Mucosa of descending colon (tissue), 3 donors: ENCODE results near the gene TREH. TPM values are rescaled to one million over a fixed set of nuclear protein-coding genes. Genes with fewer than 3 reads are reported as not detected.
"Not testable (repeated sequence)": the region's sequence is repeated elsewhere in the genome, so short reads cannot be mapped to it uniquely, and the experiment has no call there.

ENCODE experiments used
- ATAC-seq: fragments of 200-7000 bp; cut with Tn5 transposase; one replicate; pipeline ENCODE4 v1.9.1; 2020; ENCODE audit warnings: mild to moderate bottlenecking, moderate library complexity
- DNase-seq, 3 donors: peaks; one replicate each; pipeline ENCODE4 v3.0.0-alpha.2; 2020
- H3K36me3 ChIP-seq: fragments of 200-600 bp; one replicate; pipeline ENCODE4 v1.8.0; 2021; ENCODE audit warnings: low read depth, mild to moderate bottlenecking
- H3K4me1 ChIP-seq: fragments of 200-600 bp; one replicate; pipeline ENCODE4 v1.8.0; 2021; ENCODE audit warnings: low read depth, mild to moderate bottlenecking
- H3K4me3 ChIP-seq: fragments of 200-600 bp; one replicate; pipeline ENCODE4 v1.8.0; 2021; ENCODE audit warnings: mild to moderate bottlenecking
- H3K9me3 ChIP-seq: fragments of 200-600 bp; one replicate; pipeline ENCODE4 v1.8.0; 2021; ENCODE audit warnings: mild to moderate bottlenecking
- CTCF ChIP-seq: fragments of 200-600 bp; IDR thresholded peaks from one replicate; pipeline ENCODE4 v1.8.0; 2022; ENCODE audit warnings: antibody characterized with exemption, mild to moderate bottlenecking
- intact Hi-C, 2 donors: fragments of 100-400 bp; cut with DNase I in 1 of 2; cut with micrococcal nuclease in 1 of 2; formaldehyde crosslinking; loops; one replicate each; pipeline versions ENCODE4 v1.11.0 to v1.11.1; 2022; cut with DNase I, micrococcal nuclease
- total RNA-seq, 3 donors: library from RNA; stranded (reverse); fragmentation: NEBNext Ultra II Directional in 2 of 3; extraction: Animal tissue kit (Norgen Biotek cat#: 25700) in 2 of 3; gene quantifications; one replicate each; pipeline versions ENCODE4 v1.2.1 to v1.2.4, GENCODE V29; 2021 to 2023
- donor health status: DM: no; HTN: no; CAD: no; lungs with moderate emphysema.
- donor health status: DM: no; HTN: no; CAD: no.
- donor health status: DM: no; HTN: yes; CAD: no.

Gene TREH
- total RNA-seq, 3 donors from 2014 or later = 1.1 to 3.9 (median 2.2) TPM

GRCh38 chr11:118682372-118682771 lies 2.9 kb upstream of the TREH start:
- intact Hi-C loops = no loop called here
- Histone ChIP-seq H3K4me1 (peaks cover 7% of the 10 kb centered on the region), H3K9me3 (no peaks in the 10 kb centered on the region), H3K36me3 (no peaks in the 10 kb centered on the region), H3K4me3 (no peak overlapping the region)
- TF ChIP-seq CTCF = no peak
- DNase-seq (no peak), ATAC-seq (no peak)

- intact Hi-C loops, H3K9me3 ChIP-seq, H3K4me1 ChIP-seq, H3K36me3 ChIP-seq, H3K4me3 ChIP-seq: not testable (repeated sequence)
- DNase-seq (peak in 1 of 3 donors; percentile 70), ATAC-seq (peak; percentile 75)
These were observed 542 bp downstream of the TREH start for GRCh38 chr11:118678908-118679307.

GRCh38 chr11:118677977-118678376 lies 1.5 kb downstream of the TREH start:
- Histone ChIP-seq H3K36me3 (no peaks in the 10 kb centered on the region), H3K4me3 (no peak overlapping the region), H3K9me3 (no peaks in the 10 kb centered on the region), H3K4me1 (peaks cover 7% of the 10 kb centered on the region)
- no peak for TF ChIP-seq CTCF
- intact Hi-C loops = no loop called here
- DNase-seq (no peak), ATAC-seq (no peak)

GRCh38 chr11:118674082-118674435 lies 5.4 kb downstream of the TREH start:
- no peak for DNase-seq
- Histone ChIP-seq H3K9me3 (no peaks in the 10 kb centered on the region), H3K4me3 (no peak overlapping the region), H3K36me3 (no peaks in the 10 kb centered on the region), H3K4me1 (peaks cover 4% of the 10 kb centered on the region)
- intact Hi-C loops = no loop called here
- TF ChIP-seq CTCF = no peak
- ATAC-seq = no peak

- peak; percentile 42 for ATAC-seq
- Histone ChIP-seq H3K36me3 (no peaks in the 10 kb centered on the region), H3K4me3 (no peak overlapping the region), H3K9me3 (no peaks in the 10 kb centered on the region), H3K4me1 (no peaks in the 10 kb centered on the region)
- TF ChIP-seq CTCF = no peak
- DNase-seq = no peak
- intact Hi-C loops = no loop called here
These were observed 5.9 kb downstream of the TREH start for GRCh38 chr11:118673361-118674081.

- no peak for TF ChIP-seq CTCF
- intact Hi-C loops = no loop called here
- Histone ChIP-seq H3K4me1 (no peaks in the 10 kb centered on the region), H3K36me3 (no peaks in the 10 kb centered on the region), H3K4me3 (no peak overlapping the region), H3K9me3 (no peaks in the 10 kb centered on the region)
- no peak for DNase-seq
- no peak for ATAC-seq
These were observed 6.6 kb downstream of the TREH start for GRCh38 chr11:118672846-118673245.
